Lower lobe of right lung (tissue), 2 donors: ENCODE measurements around the gene KIF13A. TPM values are rescaled to one million over a fixed set of nuclear protein-coding genes. Genes with fewer than 3 reads are reported as not detected.

Source experiments
- ATAC-seq, 2 donors: fragments of 200-7000 bp; cut with Tn5 transposase; one replicate each; pipeline ENCODE4 v1.9.1; 2020 to 2022; ENCODE audit warnings: mild to moderate bottlenecking in 2 of 2, moderate library complexity in 2 of 2
- DNase-seq: peaks from one replicate; pipeline ENCODE4 v3.0.0-alpha.2; 2020
- H3K27ac ChIP-seq: fragments of 200-600 bp; one replicate; pipeline ENCODE4 v1.8.0; 2022
- H3K27me3 ChIP-seq: fragments of 200-600 bp; one replicate; pipeline ENCODE4 v1.8.0; 2022; ENCODE audit warnings: low read depth
- H3K36me3 ChIP-seq: fragments of 200-600 bp; one replicate; pipeline ENCODE4 v1.8.0; 2022; ENCODE audit warnings: mild to moderate bottlenecking
- H3K4me1 ChIP-seq: fragments of 200-600 bp; one replicate; pipeline ENCODE4 v1.8.0; 2022
- H3K4me3 ChIP-seq: fragments of 200-600 bp; one replicate; pipeline ENCODE4 v1.8.0; 2022; ENCODE audit warnings: mild to moderate bottlenecking
- H3K9me3 ChIP-seq: fragments of 200-600 bp; one replicate; pipeline ENCODE4 v1.8.0; 2022
- CTCF ChIP-seq: fragments of 200-600 bp; IDR thresholded peaks from one replicate; pipeline ENCODE4 v1.8.0; 2022; ENCODE audit warnings: antibody characterized with exemption, mild to moderate bottlenecking
- intact Hi-C: fragments of 100-400 bp; cut with DNase I; formaldehyde crosslinking; loops from one replicate; pipeline ENCODE4 v1.11.0; 2022
- total RNA-seq: library from RNA; stranded (reverse); fragmentation: NEBNext Ultra II Directional; extraction: Animal tissue kit (Norgen Biotek cat#: 25700); gene quantifications from one replicate; pipeline ENCODE4 v1.2.1, GENCODE V29; 2021
- donor health status: DM: no; HTN: yes; CAD: no; lungs with severe emphysema.

The KIF13A gene
- total RNA-seq, 1 donor from 2014 or later = 55.2 TPM

GRCh38 chr6:17820055-17820454 lies 167.4 kb downstream of the KIF13A start:
- intact Hi-C loops = no loop called here
- no peak overlapping the region for H3K27ac ChIP-seq
- H3K4me1 ChIP-seq = no peaks in the 10 kb centered on the region
- H3K4me3 ChIP-seq = no peak overlapping the region
- no peaks in the 10 kb centered on the region for H3K27me3 ChIP-seq
- H3K9me3 ChIP-seq = no peaks in the 10 kb centered on the region
- no peak for TF ChIP-seq CTCF
- peaks cover 46% of the 10 kb centered on the region for H3K36me3 ChIP-seq
- no peak for DNase-seq
- no peak for ATAC-seq

GRCh38 chr6:17817763-17818162 lies 169.7 kb downstream of the KIF13A start:
- Histone ChIP-seq H3K27ac (no peak overlapping the region), H3K36me3 (peaks cover 29% of the 10 kb centered on the region), H3K4me1 (no peaks in the 10 kb centered on the region), H3K27me3 (no peaks in the 10 kb centered on the region), H3K9me3 (no peaks in the 10 kb centered on the region), H3K4me3 (no peak overlapping the region)
- no peak for DNase-seq
- ATAC-seq = no peak
- intact Hi-C loops = no loop called here
- no peak for TF ChIP-seq CTCF

GRCh38 chr6:17816921-17817611 lies 170.4 kb downstream of the KIF13A start:
- TF ChIP-seq CTCF = no peak
- Histone ChIP-seq H3K4me3 (no peak overlapping the region), H3K9me3 (no peaks in the 10 kb centered on the region), H3K27ac (no peak overlapping the region), H3K36me3 (peaks cover 22% of the 10 kb centered on the region), H3K27me3 (no peaks in the 10 kb centered on the region), H3K4me1 (no peaks in the 10 kb centered on the region)
- DNase-seq = no peak
- ATAC-seq = no peak
- intact Hi-C loops = no loop called here

- no peak overlapping the region for H3K27ac ChIP-seq
- peaks cover 18% of the 10 kb centered on the region for H3K36me3 ChIP-seq
- TF ChIP-seq CTCF = no peak
- no peak for ATAC-seq
- H3K4me3 ChIP-seq = no peak overlapping the region
- H3K4me1 ChIP-seq = no peaks in the 10 kb centered on the region
- no peaks in the 10 kb centered on the region for H3K27me3 ChIP-seq
- intact Hi-C loops = no loop called here
- H3K9me3 ChIP-seq = no peaks in the 10 kb centered on the region
- no peak for DNase-seq
Measured at GRCh38 chr6:17813542-17813941, 173.9 kb downstream of the KIF13A start.

- no peaks in the 10 kb centered on the region for H3K4me1 ChIP-seq
- ATAC-seq (no peak), DNase-seq (no peak)
- peaks cover 25% of the 10 kb centered on the region for H3K36me3 ChIP-seq
- no peak overlapping the region for H3K4me3 ChIP-seq
- no peak overlapping the region for H3K27ac ChIP-seq
- TF ChIP-seq CTCF = no peak
- intact Hi-C loops = no loop called here
- H3K9me3 ChIP-seq = no peaks in the 10 kb centered on the region
- no peaks in the 10 kb centered on the region for H3K27me3 ChIP-seq
Measured at GRCh38 chr6:17812311-17812710, 175.1 kb downstream of the KIF13A start.
